ENCODE results near the gene GCH1. TPM values are rescaled to one million over a fixed set of nuclear protein-coding genes. Genes with fewer than 3 reads are reported as not detected.
"Not testable (repeated sequence)": the region's sequence is repeated elsewhere in the genome, so short reads cannot be mapped to it uniquely, and the experiment has no call there.

Gene GCH1
- total RNA-seq, 1 donor: 9.1 TPM

- no peak for DNase-seq (ENCODE audit: low read depth)
- TF ChIP-seq CTCF (IDR thresholded peaks at IDR 0.05; ENCODE audit: insufficient read depth, low read depth, low read length): no peak
- no peak overlapping the region for H3K4me3 ChIP-seq (ENCODE audit: low read depth, low read length)
These were observed 98.0 kb downstream of the GCH1 start for GRCh38 chr14:54804538-54805041.

- DNase-seq (ENCODE audit: low read depth): no peak
- no peak overlapping the region for H3K4me3 ChIP-seq (ENCODE audit: low read depth, low read length)
- TF ChIP-seq CTCF (IDR thresholded peaks at IDR 0.05; ENCODE audit: insufficient read depth, low read depth, low read length): no peak
These were observed 98.6 kb downstream of the GCH1 start for GRCh38 chr14:54803926-54804537.

- H3K4me3 ChIP-seq (ENCODE audit: low read depth, low read length): no peak overlapping the region
- no peak for DNase-seq (ENCODE audit: low read depth)
- TF ChIP-seq CTCF (IDR thresholded peaks at IDR 0.05; ENCODE audit: insufficient read depth, low read depth, low read length): no peak
These were observed 99.2 kb downstream of the GCH1 start for GRCh38 chr14:54803396-54803795.

GRCh38 chr14:54801482-54801881 is 101.1 kb downstream of the GCH1 start:
- not testable (repeated sequence) for DNase-seq (ENCODE audit: low read depth); H3K4me3 ChIP-seq (ENCODE audit: low read depth, low read length)

- TF ChIP-seq CTCF (IDR thresholded peaks at IDR 0.05; ENCODE audit: insufficient read depth, low read depth, low read length): no peak
- no peak overlapping the region for H3K4me3 ChIP-seq (ENCODE audit: low read depth, low read length)
- DNase-seq (ENCODE audit: low read depth): no peak
These were observed 104.0 kb downstream of the GCH1 start for GRCh38 chr14:54798465-54799124.

- no peak overlapping the region for H3K4me3 ChIP-seq (ENCODE audit: low read depth, low read length)
- DNase-seq (ENCODE audit: low read depth): no peak
- TF ChIP-seq CTCF (IDR thresholded peaks at IDR 0.05; ENCODE audit: insufficient read depth, low read depth, low read length): no peak
These were observed 104.6 kb downstream of the GCH1 start for GRCh38 chr14:54797986-54798385.

- TF ChIP-seq CTCF (IDR thresholded peaks at IDR 0.05; ENCODE audit: insufficient read depth, low read depth, low read length): no peak
- H3K4me3 ChIP-seq (ENCODE audit: low read depth, low read length): no peak overlapping the region
- DNase-seq (ENCODE audit: low read depth): no peak
These were observed 105.1 kb downstream of the GCH1 start for GRCh38 chr14:54797556-54797955.

Data from fibroblast of villous mesenchyme (primary cell).